Liver (tissue), 9 donors: Measurements from ENCODE around the gene DEFB113. TPM values are rescaled to one million over a fixed set of nuclear protein-coding genes. Genes with fewer than 3 reads are reported as not detected.

ENCODE experiments used
- DNase-seq: peaks from one replicate; pipeline ENCODE4 v3.0.0-alpha.2; 2017; ENCODE audit warnings: low spot score
- H3K27ac ChIP-seq, 2 donors: one replicate each; pipeline ENCODE4 v1.7.0; 2013; ENCODE audit warnings: inconsistent platforms in 2 of 2, low read length in 2 of 2, control low read depth in 1 of 2, low read depth in 1 of 2, mild to moderate bottlenecking in 1 of 2
- H3K27me3 ChIP-seq, 4 donors: one replicate each; pipeline versions ENCODE4 v1.6.1 to v1.7.0; 2013; ENCODE audit warnings: low read length in 3 of 4, inconsistent platforms in 1 of 4, mild to moderate bottlenecking in 1 of 4, moderate library complexity in 1 of 4; ENCODE audit not compliant: control insufficient read depth in 4 of 4, insufficient read depth in 4 of 4
- H3K36me3 ChIP-seq, 4 donors: one replicate each; pipeline versions ENCODE4 v1.6.1 to v1.7.0; 2013; ENCODE audit warnings: low read length in 3 of 4, mild to moderate bottlenecking in 3 of 4, low read depth in 1 of 4, moderate library complexity in 1 of 4; ENCODE audit not compliant: control insufficient read depth in 4 of 4, insufficient read depth in 3 of 4
- H3K4me1 ChIP-seq, 4 donors: one replicate each; pipeline versions ENCODE4 v1.6.1 to v1.7.0; 2013; ENCODE audit warnings: low read length in 3 of 4, mild to moderate bottlenecking in 3 of 4, moderate library complexity in 1 of 4; ENCODE audit not compliant: control insufficient read depth in 4 of 4, insufficient read depth in 4 of 4
- H3K4me3 ChIP-seq, 3 donors: one replicate each; pipeline versions ENCODE4 v1.6.1 to v1.7.0; 2013; ENCODE audit warnings: low read length in 3 of 3, control low read depth in 1 of 3, low read depth in 1 of 3, mild to moderate bottlenecking in 1 of 3
- H3K9ac ChIP-seq, 2 donors: one replicate each; pipeline ENCODE4 v1.7.0; 2013; ENCODE audit warnings: low read length in 2 of 2, mild to moderate bottlenecking in 2 of 2, moderate library complexity in 2 of 2, control low read depth in 1 of 2, low read depth in 1 of 2
- H3K9me3 ChIP-seq, 4 donors: one replicate each; pipeline versions ENCODE4 v1.6.1 to v1.7.0; 2013; ENCODE audit warnings: low read length in 3 of 4; ENCODE audit not compliant: control insufficient read depth in 4 of 4
- EGR1 ChIP-seq, 2 donors: IDR thresholded peaks; 2 replicates each; pipeline ENCODE4 v1.6.1; 2016 to 2018; ENCODE audit warnings: antibody characterized with exemption in 2 of 2, low read depth in 2 of 2
- FOXA1 ChIP-seq: IDR thresholded peaks from 2 replicates; pipeline ENCODE4 v1.6.1; 2016; ENCODE audit warnings: antibody characterized with exemption
- FOXA2 ChIP-seq: IDR thresholded peaks from 2 replicates; pipeline ENCODE4 v1.6.1; 2016; ENCODE audit warnings: antibody characterized with exemption
- GABPA ChIP-seq, 2 donors: IDR thresholded peaks in 1 of 2; conservative IDR thresholded peaks in 1 of 2; 2 replicates each; pipeline ENCODE4 v1.6.1; 2016; ENCODE audit warnings: antibody characterized with exemption in 2 of 2, mild to moderate bottlenecking in 1 of 2, moderate library complexity in 1 of 2
- HNF4A ChIP-seq, 2 donors: conservative IDR thresholded peaks; 2 replicates each; pipeline ENCODE4 v1.6.1; 2016; ENCODE audit warnings: antibody characterized with exemption in 2 of 2, mild to moderate bottlenecking in 2 of 2
- HNF4G ChIP-seq: IDR thresholded peaks from 2 replicates; pipeline ENCODE4 v1.6.1; 2016; ENCODE audit warnings: antibody characterized with exemption
- JUND ChIP-seq, 2 donors: IDR thresholded peaks; 2 replicates each; pipeline ENCODE4 v1.6.1; 2016; ENCODE audit warnings: antibody characterized with exemption in 2 of 2
- MAX ChIP-seq: IDR thresholded peaks from 2 replicates; pipeline ENCODE4 v1.6.1; 2016; ENCODE audit warnings: antibody characterized with exemption
- NR2F2 ChIP-seq: IDR thresholded peaks from 2 replicates; pipeline ENCODE4 v1.6.1; 2016; ENCODE audit warnings: antibody characterized with exemption
- RAD21 ChIP-seq, 2 donors: IDR thresholded peaks; 2 replicates each; pipeline ENCODE4 v1.6.1; 2016; ENCODE audit warnings: antibody characterized with exemption in 2 of 2, mild to moderate bottlenecking in 2 of 2
- RXRA ChIP-seq, 2 donors: IDR thresholded peaks; 2 replicates each; pipeline ENCODE4 v1.6.1; 2017 to 2018; ENCODE audit warnings: antibody characterized with exemption in 2 of 2, mild to moderate bottlenecking in 1 of 2
- SP1 ChIP-seq: IDR thresholded peaks from 2 replicates; pipeline ENCODE4 v1.6.1; 2018; ENCODE audit warnings: antibody characterized with exemption, mild to moderate bottlenecking
- TAF1 ChIP-seq: conservative IDR thresholded peaks from 2 replicates; pipeline ENCODE4 v1.6.1; 2016; ENCODE audit warnings: antibody characterized with exemption, mild to moderate bottlenecking
- YY1 ChIP-seq: IDR thresholded peaks from 2 replicates; pipeline ENCODE4 v1.6.1; 2016; ENCODE audit warnings: antibody characterized with exemption, mild to moderate bottlenecking
- ZBTB33 ChIP-seq: IDR thresholded peaks from 2 replicates; pipeline ENCODE4 v1.6.1; 2016; ENCODE audit warnings: antibody characterized with exemption
- WGBS: extraction: QIAGEN DNeasy Blood & Tissue Kit; methylation state at CpG from one replicate; pipeline ENCODE4 v1.1.7; 2013; 5-methylcytosine and 5-hydroxymethylcytosine counted together
- polyA plus RNA-seq, 2 donors: library from polyadenylated mRNA; stranded (reverse) in 1 of 2; unstranded in 1 of 2; fragments of 200-250 nt in 1 of 2; fragments of >200 nt in 1 of 2; fragmentation: Nextera tagmentation in 1 of 2; extraction: Ambion mirVana in 1 of 2; gene quantifications; one replicate each; pipeline versions ENCODE4 v1.2.1 to v1.2.3, GENCODE V29; 2013 to 2015
- total RNA-seq, 2 donors: library from RNA; depleted of rRNA; stranded (reverse); fragments of >200 nt; gene quantifications; one replicate each; pipeline ENCODE4 v1.2.3, GENCODE V29; 2014
- TF ChIP-seq, protein P1 (sequence below): fragments of 150-350 bp; IDR thresholded peaks from 2 replicates; pipeline ENCODE4 v1.5.1; 2017; ENCODE audit warnings: improper control_type of control experiment, low read depth, low read length; ENCODE audit not compliant: missing input control
- TF ChIP-seq, protein P2 (sequence below): IDR thresholded peaks from 2 replicates; pipeline ENCODE4 v1.6.1; 2016; ENCODE audit warnings: antibody characterized with exemption, mild to moderate bottlenecking
- TF ChIP-seq, protein P3 (sequence below): IDR thresholded peaks from 2 replicates; pipeline ENCODE4 v1.6.1; 2016; ENCODE audit warnings: antibody characterized with exemption
- donor health status: healthy.
- donor health status: healthy.
- donor health status: healthy.
- donor health status: healthy.
- donor health status: healthy.

DEFB113 gene
- total and polyA plus RNA-seq, 4 donors, result not detected

- no peak for TF ChIP-seq SP1
- TF ChIP-seq, protein P1, sequence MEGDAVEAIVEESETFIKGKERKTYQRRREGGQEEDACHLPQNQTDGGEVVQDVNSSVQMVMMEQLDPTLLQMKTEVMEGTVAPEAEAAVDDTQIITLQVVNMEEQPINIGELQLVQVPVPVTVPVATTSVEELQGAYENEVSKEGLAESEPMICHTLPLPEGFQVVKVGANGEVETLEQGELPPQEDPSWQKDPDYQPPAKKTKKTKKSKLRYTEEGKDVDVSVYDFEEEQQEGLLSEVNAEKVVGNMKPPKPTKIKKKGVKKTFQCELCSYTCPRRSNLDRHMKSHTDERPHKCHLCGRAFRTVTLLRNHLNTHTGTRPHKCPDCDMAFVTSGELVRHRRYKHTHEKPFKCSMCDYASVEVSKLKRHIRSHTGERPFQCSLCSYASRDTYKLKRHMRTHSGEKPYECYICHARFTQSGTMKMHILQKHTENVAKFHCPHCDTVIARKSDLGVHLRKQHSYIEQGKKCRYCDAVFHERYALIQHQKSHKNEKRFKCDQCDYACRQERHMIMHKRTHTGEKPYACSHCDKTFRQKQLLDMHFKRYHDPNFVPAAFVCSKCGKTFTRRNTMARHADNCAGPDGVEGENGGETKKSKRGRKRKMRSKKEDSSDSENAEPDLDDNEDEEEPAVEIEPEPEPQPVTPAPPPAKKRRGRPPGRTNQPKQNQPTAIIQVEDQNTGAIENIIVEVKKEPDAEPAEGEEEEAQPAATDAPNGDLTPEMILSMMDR, result no peak
- TF ChIP-seq HNF4A (conservative IDR thresholded peaks at IDR 0.05), result no peak
Observed at GRCh38 chr6:49982046-49982445, 12.6 kb upstream of the DEFB113 start (continued).

DNA sequence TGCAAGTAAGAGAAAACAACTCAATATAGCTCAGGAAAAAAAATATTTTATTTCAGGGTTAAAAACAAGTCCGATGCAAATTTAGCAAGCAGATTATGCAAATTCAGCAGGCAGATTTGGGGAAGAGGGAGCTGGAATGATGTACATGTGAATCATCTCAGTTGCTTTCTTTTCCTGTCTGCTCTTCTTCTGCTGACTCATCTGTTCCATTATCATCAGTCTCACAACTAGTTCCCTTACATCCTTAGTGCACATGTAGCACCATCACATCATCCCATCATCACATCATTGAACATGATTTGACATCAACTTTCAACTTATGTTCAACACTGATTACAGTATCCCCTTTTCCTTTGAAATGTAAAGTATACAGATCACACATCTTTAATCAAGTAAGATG lies 11.5 kb upstream of the DEFB113 start:
- H3K27me3 ChIP-seq, result no peaks in the 10 kb centered on the region
- H3K4me3 ChIP-seq, result no peak overlapping the region
- H3K27ac ChIP-seq, result no peak overlapping the region
- no peak overlapping the region for H3K9ac ChIP-seq
- DNase-seq, result no peak
- TF ChIP-seq, protein P2, sequence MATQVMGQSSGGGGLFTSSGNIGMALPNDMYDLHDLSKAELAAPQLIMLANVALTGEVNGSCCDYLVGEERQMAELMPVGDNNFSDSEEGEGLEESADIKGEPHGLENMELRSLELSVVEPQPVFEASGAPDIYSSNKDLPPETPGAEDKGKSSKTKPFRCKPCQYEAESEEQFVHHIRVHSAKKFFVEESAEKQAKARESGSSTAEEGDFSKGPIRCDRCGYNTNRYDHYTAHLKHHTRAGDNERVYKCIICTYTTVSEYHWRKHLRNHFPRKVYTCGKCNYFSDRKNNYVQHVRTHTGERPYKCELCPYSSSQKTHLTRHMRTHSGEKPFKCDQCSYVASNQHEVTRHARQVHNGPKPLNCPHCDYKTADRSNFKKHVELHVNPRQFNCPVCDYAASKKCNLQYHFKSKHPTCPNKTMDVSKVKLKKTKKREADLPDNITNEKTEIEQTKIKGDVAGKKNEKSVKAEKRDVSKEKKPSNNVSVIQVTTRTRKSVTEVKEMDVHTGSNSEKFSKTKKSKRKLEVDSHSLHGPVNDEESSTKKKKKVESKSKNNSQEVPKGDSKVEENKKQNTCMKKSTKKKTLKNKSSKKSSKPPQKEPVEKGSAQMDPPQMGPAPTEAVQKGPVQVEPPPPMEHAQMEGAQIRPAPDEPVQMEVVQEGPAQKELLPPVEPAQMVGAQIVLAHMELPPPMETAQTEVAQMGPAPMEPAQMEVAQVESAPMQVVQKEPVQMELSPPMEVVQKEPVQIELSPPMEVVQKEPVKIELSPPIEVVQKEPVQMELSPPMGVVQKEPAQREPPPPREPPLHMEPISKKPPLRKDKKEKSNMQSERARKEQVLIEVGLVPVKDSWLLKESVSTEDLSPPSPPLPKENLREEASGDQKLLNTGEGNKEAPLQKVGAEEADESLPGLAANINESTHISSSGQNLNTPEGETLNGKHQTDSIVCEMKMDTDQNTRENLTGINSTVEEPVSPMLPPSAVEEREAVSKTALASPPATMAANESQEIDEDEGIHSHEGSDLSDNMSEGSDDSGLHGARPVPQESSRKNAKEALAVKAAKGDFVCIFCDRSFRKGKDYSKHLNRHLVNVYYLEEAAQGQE, result no peak
- TF ChIP-seq YY1 (no peak), MAX (no peak), RAD21 (IDR thresholded peaks at IDR 0.05) (no peak), EGR1 (IDR thresholded peaks at IDR 0.05; ENCODE audit: low read depth in 2 of 2) (no peak), RXRA (IDR thresholded peaks at IDR 0.05) (no peak), HNF4A (conservative IDR thresholded peaks at IDR 0.05) (no peak), FOXA2 (no peak), ZBTB33 (no peak), NR2F2 (no peak), GABPA (IDR thresholded peaks at IDR 0.05 in 1 of 2, conservative IDR thresholded peaks at IDR 0.05 in 1 of 2) (no peak), JUND (IDR thresholded peaks at IDR 0.05) (no peak), HNF4G (no peak), TAF1 (no peak), FOXA1 (no peak), SP1 (no peak)
- TF ChIP-seq, protein P1, result no peak
- TF ChIP-seq, protein P3, sequence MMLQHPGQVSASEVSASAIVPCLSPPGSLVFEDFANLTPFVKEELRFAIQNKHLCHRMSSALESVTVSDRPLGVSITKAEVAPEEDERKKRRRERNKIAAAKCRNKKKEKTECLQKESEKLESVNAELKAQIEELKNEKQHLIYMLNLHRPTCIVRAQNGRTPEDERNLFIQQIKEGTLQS, result no peak
- peaks cover 0 to 3% (median 0%) of the 10 kb centered on the region in 4 donors for H3K4me1 ChIP-seq
- 89% methylated on average over 1 of the region's 1 CpG for WGBS
- no peaks in the 10 kb centered on the region for H3K9me3 ChIP-seq
- H3K36me3 ChIP-seq, result no peaks in the 10 kb centered on the region
